SK-N-MC (cell line): ENCODE results near the gene MORN5.

ENCODE experiments used
- EZH2 ChIP-seq: fragments of 200-600 bp; sonication (generic); IDR thresholded peaks from one replicate; pipeline ENCODE4 v1.6.1; 2017; ENCODE audit warnings: antibody characterized with exemption
- FOXP2 ChIP-seq: optimal IDR thresholded peaks from 2 replicates; pipeline ENCODE3; 2011; ENCODE audit warnings: mild to moderate bottlenecking, moderate library complexity; ENCODE audit not compliant: insufficient read depth; ENCODE audit errors: extremely low read length, control extremely low read depth
- POLR2AphosphoS5 ChIP-seq: IDR thresholded peaks from 2 replicates; pipeline ENCODE4 v1.6.1; 2012; ENCODE audit warnings: mild to moderate bottlenecking, low read depth, low read length, borderline replicate concordance

- TF ChIP-seq EZH2 (no peak), POLR2AphosphoS5 (no peak), FOXP2 (no peak)
These were observed 40.6 kb upstream of the MORN5 start for GRCh38 chr9:122119166-122119521.
